Measurements from ENCODE around the gene APPL2. TPM values are rescaled to one million over a fixed set of nuclear protein-coding genes. Genes with fewer than 3 reads are reported as not detected.

APPL2 gene
- total and polyA plus RNA-seq, 3 donors from 2014 or later, result 70.9 to 140 (median 129) TPM

DNA sequence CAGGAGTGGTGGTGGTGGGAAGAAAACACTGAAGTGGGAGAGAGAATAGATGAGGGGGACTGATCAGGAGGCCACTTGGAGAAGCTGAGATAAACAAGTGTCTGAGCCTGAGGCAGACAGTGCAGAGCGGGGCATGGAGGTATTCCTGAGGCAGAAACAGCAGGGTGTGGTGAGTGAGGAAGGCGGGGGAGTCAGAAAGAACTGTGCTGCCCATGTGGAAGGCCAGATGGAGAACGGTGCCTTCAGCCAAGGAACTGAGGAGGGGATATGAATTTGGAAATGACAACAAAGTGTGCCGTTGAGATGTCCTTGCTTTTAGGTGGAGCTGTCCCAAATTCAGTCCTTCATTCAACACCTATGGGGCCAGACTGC lies 13.7 kb downstream of the APPL2 start:
- WGBS, 2 donors, result 28 to 48% methylated on average over 4 of the region's 4 CpGs
- Histone ChIP-seq H3K36me3 (ENCODE audit: low read depth, missing control alignments) (no peaks in the 10 kb centered on the region), H3K27ac (no peak overlapping the region), H3K4me3 (no peak overlapping the region), H3K4me1 (peaks cover 69% of the 10 kb centered on the region), H3K27me3 (no peaks in the 10 kb centered on the region), H3K9me3 (no peaks in the 10 kb centered on the region)
- TF ChIP-seq, protein P1, sequence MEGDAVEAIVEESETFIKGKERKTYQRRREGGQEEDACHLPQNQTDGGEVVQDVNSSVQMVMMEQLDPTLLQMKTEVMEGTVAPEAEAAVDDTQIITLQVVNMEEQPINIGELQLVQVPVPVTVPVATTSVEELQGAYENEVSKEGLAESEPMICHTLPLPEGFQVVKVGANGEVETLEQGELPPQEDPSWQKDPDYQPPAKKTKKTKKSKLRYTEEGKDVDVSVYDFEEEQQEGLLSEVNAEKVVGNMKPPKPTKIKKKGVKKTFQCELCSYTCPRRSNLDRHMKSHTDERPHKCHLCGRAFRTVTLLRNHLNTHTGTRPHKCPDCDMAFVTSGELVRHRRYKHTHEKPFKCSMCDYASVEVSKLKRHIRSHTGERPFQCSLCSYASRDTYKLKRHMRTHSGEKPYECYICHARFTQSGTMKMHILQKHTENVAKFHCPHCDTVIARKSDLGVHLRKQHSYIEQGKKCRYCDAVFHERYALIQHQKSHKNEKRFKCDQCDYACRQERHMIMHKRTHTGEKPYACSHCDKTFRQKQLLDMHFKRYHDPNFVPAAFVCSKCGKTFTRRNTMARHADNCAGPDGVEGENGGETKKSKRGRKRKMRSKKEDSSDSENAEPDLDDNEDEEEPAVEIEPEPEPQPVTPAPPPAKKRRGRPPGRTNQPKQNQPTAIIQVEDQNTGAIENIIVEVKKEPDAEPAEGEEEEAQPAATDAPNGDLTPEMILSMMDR (IDR thresholded peaks at IDR 0.05), result no peak
- no peak for TF ChIP-seq POLR2A (IDR thresholded peaks at IDR 0.05)
- no peak for DNase-seq
- intact Hi-C loops (cut with DNase I; ENCODE audit: low total_unique reads), result no loop called here

DNA sequence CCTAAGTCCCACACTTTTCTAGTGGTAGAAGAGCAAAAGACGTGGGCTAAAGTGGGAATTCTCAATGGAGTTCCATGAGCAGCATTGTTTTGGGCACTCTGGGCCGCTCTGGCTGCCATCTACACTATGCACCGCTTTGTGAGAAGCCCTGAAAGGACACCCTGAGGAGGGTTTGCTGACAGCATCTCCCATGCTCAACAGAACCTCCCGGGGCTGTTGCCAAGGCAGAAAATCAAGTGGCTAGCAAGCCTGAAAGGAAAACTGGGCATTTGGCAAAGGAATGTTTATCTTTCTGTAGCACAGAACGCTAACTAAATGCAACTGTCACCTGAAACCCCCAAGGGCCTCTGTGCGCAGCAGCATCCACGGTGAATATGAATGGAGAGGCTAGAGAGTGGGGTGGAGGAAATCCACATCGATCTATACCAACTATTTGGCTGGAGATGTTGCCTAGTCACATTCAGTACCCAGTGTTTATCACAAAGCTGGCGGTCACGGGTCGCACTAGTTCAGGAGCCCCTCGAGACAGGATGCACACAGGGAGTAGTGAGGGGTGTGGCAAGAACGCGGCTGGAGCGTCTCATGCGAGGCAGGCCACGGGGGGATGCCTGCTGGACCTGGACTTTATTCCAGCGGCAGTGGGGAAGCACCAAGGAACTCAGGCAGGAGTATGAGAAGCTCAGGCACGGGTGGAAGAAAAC lies 14.2 kb downstream of the APPL2 start:
- H3K4me1 ChIP-seq, result peaks cover 65% of the 10 kb centered on the region
- no peak overlapping the region for H3K27ac ChIP-seq
- no peak for DNase-seq
- intact Hi-C loops (cut with DNase I; ENCODE audit: low total_unique reads), result no loop called here
- TF ChIP-seq, protein P1 (IDR thresholded peaks at IDR 0.05), result no peak
- no peak for TF ChIP-seq POLR2A (IDR thresholded peaks at IDR 0.05)
- H3K9me3 ChIP-seq, result no peaks in the 10 kb centered on the region
- H3K4me3 ChIP-seq, result no peak overlapping the region
- H3K36me3 ChIP-seq (ENCODE audit: low read depth, missing control alignments), result no peaks in the 10 kb centered on the region
- H3K27me3 ChIP-seq, result no peaks in the 10 kb centered on the region
- 68 to 70% methylated on average over 15 to 18 of the region's 19 CpGs for WGBS, 2 donors

DNA sequence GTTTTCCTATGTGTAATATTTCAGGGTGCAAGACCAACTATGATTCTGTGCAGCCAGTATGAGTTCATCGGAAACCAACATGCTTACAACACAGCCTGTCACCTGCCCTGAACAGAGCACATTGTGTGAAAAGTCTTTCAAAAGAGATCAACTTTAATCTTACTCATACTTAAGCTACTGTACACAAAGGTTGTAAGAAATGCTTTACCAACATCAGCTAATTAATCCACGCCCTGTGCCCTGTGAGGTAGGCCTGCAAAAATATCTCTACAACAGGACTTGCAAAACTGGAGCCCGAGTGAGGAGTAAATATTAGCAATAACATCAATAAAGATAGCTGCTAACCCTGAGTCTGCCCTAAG lies 15.1 kb downstream of the APPL2 start:
- Histone ChIP-seq H3K4me1 (peaks cover 60% of the 10 kb centered on the region), H3K27ac (no peak overlapping the region)
- intact Hi-C loops (cut with DNase I; ENCODE audit: low total_unique reads), result no loop called here

DNA sequence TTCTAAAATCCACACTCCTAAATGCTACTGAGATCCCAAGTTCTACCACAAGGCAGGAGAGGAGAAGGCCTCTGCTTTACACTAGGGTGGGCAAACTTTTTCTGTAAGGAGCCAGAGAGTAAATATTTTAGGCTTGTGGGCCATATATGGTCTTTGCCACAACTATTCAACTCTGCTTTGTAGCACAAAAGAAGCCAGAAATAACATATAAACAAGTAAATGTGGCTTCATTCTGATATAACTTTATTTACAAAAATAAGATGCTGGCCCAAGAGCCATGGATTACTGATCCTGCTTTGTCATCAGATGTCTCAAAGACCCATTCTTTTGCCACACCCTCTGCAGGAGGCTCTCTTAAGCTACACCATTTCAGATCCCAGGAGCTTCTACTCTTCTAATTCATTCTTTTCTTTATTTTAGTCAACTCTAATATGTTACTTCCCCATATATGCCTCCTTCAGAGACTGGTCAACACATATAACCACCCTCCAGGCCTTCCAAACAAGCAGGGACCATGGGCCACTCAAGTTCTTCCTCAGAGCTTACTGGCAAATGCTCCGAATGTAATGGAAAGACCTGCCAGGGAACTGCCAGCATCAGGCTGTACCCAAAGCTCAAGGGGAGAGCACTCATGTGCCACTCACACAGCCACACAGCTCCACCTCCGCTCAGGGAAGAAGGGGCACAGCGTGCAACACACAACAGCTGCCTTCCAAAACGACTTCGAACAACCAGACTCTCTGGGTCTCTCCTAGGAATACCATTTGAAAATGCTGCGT lies 15.6 kb downstream of the APPL2 start:
- Histone ChIP-seq H3K4me3 (no peak overlapping the region), H3K27ac (no peak overlapping the region), H3K4me1 (peaks cover 54% of the 10 kb centered on the region), H3K27me3 (no peaks in the 10 kb centered on the region), H3K9me3 (no peaks in the 10 kb centered on the region), H3K36me3 (ENCODE audit: low read depth, missing control alignments) (no peaks in the 10 kb centered on the region)
- intact Hi-C loops (cut with DNase I; ENCODE audit: low total_unique reads), result no loop called here
- TF ChIP-seq POLR2A (IDR thresholded peaks at IDR 0.05), result no peak
- TF ChIP-seq, protein P1 (IDR thresholded peaks at IDR 0.05), result no peak
- no peak for DNase-seq
- 82 to 85% methylated on average over 6 of the region's 6 CpGs for WGBS, 2 donors

More for the DNA sequence above, 15.1 kb downstream of the APPL2 start:
- no peaks in the 10 kb centered on the region for H3K27me3 ChIP-seq
- no peaks in the 10 kb centered on the region for H3K9me3 ChIP-seq
- no peaks in the 10 kb centered on the region for H3K36me3 ChIP-seq (ENCODE audit: low read depth, missing control alignments)
- 86 to 90% methylated on average over 3 of the region's 3 CpGs for WGBS, 2 donors
- no peak overlapping the region for H3K4me3 ChIP-seq
- TF ChIP-seq, protein P1 (IDR thresholded peaks at IDR 0.05), result no peak
- TF ChIP-seq POLR2A (IDR thresholded peaks at IDR 0.05), result no peak
- DNase-seq, result no peak

Data from testis (tissue), 3 donors.